GM15510 (cell line): ENCODE measurements around the gene NDUFA11.

Experiments used
- POLR2A ChIP-seq: IDR thresholded peaks from 3 replicates; pipeline ENCODE4 v1.6.1; 2011; ENCODE audit warnings: borderline replicate concordance; ENCODE audit not compliant: insufficient read length; ENCODE audit errors: extremely low read depth

The NDUFA11 gene

DNA sequence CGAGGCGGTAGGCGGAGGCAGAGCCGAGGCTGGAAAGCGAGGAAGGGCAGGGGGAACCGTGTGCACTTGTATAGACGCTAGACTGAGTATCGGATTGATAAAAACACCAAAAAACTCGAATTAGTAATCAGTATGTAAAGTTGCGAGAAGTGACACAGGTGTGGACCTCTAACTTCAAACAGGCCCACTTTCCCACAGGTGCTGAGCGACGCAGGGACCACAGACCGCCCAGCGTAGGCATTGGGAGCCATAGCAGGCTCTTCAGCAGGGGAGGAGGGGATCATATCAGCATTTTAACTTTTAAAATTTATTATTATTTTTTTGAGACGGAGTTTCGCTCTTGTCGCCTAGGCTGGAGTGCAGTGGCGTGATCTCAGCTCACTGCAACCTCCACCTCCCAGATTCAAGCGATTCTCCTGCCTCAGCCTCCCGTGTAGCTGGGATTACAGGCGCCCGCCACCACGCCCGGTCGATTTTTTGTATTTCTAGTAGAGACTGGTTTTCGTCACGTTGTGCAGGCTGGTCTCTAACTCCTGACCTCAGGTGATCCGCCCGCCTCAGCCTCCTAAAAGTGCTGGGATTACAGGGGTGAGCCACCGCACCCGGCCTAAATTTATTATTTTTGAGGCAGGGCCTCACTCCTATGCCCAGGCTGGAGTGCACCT is 1.7 kb upstream of the NDUFA11 start:
- no peak for TF ChIP-seq POLR2A

DNA sequence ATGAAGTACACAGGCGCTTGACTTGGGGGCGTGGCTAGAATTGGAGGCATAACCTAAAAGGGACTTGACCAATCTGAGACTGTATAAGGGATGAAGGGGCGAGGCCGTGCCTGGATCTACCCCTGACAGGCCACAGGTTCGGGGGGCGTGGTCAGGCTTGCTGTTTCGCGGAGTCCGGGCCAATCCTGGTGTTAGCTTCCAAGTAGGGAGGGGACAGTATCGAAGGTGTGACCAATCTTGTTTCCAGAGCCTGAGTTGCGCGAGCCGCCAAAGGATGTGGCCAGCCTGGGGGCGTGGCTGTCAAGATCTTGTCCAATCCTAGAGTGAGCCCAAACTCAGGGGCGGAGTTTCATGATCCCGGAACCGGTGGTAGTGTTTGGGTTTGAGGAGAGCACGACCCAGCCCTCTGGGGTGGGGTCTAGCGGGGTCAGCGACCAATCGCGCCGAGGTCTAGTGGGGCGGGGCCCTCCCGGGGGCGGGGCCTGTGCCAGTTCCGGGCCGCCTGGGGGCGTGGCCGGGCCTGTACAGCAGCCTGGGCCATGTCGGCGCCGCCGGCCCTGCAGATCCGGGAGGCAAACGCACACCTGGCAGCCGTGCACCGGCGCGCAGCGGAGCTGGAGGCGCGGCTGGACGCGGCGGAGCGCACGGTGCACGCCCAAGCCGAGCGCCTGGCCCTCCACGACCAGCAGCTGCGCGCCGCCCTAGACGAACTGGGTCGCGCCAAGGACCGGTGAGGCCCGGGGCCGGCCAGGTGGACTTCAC is 943 bp upstream of the NDUFA11 start, which contains the start of gene VMAC:
TSS of gene VMAC (plus strand) at position 521 of the 762 bp plus-strand sequence. CDS start at position 540, 19 bp downstream.
- peak; percentile 71 for TF ChIP-seq POLR2A

DNA sequence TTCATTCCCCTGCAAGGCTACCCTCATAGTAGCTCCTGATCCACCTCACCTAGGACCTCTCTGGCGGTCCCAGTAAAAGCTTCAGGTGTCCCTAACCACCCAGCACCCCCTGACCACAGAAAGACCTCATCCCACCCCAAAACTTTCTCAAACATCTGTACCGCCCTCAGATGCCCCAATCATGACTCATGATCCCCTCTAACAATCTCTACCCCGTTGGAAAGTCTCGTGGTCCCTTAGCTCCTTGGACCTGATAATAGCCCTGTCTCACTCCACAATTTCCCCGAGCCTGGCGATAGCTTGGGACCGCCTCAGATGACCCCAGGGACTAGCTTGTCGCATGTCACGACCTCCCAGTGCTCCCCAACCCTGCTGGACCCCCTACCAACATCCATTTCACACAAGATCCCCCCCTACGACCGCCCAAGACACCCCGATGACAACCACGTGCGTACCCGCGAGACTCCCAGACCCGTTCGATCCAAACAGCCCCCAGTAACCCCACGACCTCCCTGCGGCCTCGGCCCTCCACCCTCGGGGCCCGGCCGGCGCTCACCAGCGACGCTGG is 450 bp downstream of the NDUFA11 start:
- TF ChIP-seq POLR2A, result no peak

DNA sequence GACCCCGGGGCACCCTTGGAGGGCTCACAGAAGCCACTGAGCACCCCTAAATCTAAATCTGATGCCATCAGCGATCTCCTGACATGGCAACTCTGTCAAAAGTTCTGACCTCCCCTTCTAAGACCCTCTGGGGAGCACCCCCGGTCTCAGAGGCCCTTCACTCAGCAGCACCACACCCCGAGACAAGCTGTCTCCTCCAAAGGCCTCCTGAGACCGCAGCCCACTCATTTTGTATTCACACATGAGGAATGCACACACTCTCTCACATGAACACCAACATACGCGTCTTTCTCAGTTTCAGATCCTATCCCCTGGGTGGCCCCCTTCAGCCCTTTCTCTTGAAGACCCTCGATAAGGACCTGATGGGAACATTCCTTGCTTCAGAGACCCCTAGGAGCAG is 2.6 kb downstream of the NDUFA11 start:
- no peak for TF ChIP-seq POLR2A

DNA sequence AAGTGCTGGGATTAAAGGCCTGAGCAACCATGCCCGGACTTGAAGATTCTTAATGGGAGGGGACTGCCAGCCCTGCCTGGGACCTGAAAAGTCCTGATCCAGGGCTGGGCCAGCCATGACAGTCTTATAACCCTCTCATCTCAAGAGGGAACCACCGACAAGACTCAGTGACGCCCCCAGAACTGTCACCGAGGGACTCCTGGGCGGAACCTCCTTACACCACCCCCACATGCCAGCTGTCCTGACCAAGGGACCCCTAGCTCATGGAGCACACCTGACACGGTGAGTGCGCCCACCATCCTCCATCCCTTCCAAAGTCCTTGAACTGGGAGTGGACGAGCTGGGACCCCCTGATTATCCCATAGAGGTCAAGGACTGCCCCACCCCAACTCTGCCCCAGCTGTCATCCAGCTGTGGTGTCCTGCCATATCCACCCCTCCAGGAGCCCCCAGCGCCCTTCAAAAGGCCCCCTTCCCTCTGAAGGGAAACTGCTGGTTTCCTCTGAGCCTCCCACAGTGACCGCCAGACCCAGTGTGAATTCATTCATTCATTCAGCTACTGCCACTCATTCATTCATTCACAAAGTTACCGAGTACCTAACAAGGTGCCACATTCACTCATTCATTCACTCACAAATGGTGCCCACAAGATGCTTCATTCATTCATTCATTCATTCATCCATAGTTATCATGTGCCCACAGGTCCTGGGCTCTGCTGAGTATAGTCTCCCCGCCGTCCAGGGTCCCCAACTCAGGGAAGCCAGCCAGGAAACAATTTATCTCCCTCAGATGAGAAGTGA is 3.7 kb downstream of the NDUFA11 start:
- no peak for TF ChIP-seq POLR2A

DNA sequence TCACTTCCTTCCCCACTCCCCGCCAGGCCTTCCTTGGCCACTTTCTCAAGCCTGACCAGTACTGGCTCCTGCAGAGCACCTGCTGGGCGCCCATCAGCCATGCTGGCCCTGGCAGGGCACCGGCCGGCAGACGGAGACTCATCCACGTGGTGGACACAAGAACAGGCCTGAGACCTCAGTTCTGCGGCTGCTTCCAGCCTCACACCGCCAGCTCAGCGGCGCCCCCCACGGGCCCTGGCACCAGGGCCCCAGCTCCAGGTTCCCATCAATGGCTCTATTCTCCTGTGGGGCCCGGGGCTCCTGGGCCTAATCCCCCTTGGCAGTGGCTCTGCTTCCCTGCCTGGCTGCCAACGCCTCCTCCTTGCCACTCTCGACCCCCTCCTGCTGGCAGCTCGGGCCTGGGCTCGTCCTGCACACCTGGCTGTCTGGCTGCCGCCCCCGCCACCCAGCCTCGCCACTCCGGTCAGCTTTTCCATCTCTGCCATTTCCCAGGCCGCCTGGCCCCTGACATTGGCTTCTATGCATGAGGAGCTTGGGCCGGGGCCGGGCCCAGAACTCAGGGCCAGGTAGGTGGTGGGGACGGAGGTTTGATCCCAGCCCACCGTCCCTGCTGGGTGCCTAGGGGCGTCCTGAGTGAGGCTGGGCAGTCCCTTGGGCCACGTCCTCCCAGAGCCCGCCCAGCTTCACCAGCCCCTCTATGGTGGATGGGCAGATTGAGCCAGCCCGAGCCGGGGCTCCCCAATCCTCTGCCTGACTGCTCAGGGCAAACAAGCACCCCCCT is 6.2 kb downstream of the NDUFA11 start:
- no peak for TF ChIP-seq POLR2A

DNA sequence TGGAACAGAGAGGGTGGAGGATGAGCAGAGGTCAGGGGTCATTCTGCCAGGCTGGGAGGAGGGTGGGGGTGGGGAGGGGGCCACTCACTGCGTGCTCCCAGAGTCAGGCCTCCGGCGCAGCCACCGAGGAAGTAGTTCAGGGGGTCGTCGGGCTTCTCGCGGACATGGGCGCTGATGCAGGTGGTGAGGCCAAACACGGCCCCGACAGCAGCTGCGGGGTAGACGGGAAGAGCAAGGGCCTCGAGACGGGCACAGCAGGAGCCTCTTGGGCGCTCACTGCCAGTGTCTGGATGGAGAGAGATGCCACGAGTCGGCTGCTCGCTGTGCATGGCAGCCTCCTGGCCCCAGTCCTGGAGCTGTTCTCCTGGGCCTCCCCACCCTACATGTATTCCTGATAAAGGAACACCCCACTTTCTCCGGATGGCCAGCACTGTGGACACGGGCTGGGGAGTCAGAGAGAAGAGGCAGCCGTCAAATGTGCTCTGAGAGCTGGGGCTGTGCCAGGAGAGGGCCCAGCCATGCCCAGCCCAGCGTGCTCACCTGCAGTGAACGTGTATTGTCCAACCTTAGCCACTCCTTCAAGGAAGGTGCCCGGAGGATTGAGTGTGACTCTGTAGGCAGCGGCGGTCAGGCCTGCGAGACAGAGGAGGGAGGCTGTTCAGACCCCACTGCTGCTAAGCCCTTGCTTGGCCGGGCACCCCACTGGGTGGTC is 7.1 kb downstream of the NDUFA11 start:
- no peak for TF ChIP-seq POLR2A

DNA sequence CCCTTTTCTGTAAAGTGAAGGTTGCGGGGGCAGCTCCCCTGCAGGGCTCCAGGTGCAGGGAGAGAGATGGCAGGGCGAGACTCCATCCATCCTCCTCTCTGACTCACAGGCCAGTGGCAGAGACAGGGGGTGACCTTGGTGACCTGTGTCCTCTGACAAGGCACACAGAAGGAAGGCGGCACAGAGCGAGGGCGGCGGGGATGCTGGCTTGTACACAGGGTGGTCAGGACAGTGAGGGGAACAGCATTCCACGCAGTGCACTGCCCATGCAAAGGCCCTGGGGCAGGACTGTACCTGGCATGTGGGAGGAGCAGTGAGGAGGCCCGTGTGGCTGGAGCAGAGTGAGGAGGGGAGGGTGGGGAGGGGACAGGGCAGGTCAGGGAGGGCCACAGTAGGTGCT is 7.7 kb downstream of the NDUFA11 start:
- TF ChIP-seq POLR2A, result no peak

DNA sequence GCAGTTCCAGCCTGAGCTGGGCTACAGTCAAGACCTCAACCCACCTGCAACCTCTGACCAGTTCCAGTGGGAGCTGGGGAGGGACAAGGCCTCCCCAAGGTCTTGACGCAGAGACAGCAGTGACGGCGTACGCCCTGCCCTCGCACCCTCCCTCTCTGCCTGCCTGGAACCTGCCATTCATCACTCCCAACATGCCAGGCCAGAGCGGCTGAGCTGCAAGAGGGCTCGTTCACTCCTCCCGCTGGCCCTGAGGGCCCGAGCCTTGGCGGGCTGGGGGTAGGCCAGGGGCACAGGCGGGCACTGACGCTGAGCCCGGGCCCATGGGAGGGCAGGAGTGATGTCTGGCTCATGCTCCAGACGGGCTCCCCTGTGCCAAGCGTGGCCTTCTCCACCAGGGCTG is 8.2 kb downstream of the NDUFA11 start:
- TF ChIP-seq POLR2A, result no peak

DNA sequence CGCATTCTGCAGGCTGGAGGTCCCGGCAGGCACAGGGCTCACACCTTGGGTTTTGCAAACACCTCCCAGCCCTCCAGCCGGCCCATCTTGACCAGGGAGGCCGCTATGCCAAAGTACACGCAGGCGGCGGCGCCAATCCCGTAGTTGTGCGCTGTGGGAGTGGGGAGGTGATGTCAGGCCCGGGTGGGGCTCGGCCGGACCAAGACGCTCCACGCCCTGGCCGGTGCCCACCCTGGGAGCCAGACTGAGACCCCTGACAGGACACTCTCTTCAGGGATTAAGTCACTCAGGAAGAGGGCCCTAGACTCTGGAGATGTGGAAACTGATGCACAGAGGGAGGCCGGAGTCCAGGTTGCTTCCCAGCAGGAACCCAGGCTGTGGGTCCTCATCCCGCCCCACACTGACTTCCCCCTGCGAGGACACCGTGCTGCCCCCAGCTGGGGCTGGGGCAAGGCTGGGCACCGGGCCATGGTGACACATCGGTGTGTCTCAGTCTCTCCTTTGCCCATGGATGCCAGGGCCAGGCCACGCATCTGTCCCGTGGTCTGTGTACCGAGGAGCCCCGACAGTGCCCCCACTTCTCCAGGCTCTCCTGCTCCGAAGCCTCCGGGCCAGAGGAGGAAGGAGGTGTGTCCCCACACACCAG is 8.8 kb downstream of the NDUFA11 start:
- no peak for TF ChIP-seq POLR2A

DNA sequence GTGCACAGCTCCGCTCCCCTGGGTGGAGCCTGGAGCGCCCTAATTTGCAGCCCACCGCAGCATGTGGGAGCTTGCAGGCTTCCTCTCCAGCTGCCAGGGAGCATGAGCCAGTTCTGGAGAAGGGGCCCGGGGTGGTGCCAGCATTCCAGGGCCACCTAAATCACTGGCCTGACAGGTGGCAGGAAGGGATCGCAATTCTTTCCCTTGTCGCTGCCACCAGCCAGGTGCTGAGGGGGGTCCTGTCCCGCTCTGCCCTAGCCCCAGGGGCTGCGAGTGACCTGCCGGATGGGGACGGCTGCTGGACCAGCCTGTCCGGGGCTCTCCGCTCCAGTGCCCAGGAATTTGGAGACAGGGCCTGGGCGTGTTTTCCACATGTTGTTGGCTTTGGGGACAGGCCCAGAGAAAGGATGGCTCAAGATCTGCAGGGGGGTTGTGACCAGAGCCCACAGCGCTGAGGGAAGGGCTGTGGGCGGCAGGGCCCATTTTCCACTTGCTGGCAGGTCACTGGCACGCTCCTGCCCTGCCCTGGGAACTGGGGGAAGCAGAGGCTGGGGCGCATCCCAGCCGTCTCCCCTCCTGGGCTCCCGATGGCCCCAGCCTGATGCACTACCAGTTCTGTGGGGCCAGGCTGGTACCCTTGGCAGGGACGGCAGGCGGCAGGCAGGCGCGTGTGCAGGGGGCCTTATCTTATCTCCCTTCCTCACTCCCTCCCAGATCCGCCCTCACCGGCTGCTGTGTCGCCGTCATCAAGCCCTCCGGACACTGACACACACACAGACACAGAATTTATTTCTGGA is 9.5 kb downstream of the NDUFA11 start:
- TF ChIP-seq POLR2A, result no peak

DNA sequence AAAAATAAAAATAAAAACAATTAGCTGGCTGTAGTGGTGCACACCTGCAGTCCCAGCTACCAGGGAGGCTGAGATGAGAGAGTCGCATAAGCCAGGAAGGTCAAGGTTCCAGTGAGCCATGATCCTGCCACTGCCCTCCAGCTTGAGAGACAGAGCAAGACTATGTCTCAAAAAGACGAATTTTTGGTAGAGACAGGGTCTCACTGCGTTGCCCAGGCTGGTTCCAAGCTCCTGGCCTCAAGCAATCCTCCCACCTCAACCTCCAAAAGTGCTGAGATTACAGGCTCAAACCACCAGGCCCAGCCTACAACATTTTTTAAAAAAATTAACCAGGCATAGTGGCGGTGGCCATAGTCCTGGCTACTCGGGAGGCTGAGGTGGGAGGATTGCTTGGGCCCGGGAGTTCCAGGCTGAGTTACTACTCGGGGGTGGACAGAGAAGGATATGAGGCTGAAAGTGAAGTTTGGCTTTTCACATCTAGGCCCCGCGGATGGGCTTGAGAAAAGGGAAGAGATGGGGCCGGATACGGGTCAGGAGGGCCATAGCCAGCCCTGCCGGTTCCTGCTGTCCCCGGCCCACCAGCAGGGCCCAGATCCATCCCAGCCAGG is 10.2 kb downstream of the NDUFA11 start:
- no peak for TF ChIP-seq POLR2A
